Inflammatory macrophage treated with lipopolysaccharide for 1 hour (primary cell): Measurements from ENCODE around the gene PRKCB.
"Not testable (repeated sequence)": the region's sequence is repeated elsewhere in the genome, so short reads cannot be mapped to it uniquely, and the experiment has no call there.

Experiments
- DNase-seq, 2 donors: peaks; one replicate each; pipeline ENCODE4 v3.0.0-alpha.2; 2020 to 2022

PRKCB gene

DNA sequence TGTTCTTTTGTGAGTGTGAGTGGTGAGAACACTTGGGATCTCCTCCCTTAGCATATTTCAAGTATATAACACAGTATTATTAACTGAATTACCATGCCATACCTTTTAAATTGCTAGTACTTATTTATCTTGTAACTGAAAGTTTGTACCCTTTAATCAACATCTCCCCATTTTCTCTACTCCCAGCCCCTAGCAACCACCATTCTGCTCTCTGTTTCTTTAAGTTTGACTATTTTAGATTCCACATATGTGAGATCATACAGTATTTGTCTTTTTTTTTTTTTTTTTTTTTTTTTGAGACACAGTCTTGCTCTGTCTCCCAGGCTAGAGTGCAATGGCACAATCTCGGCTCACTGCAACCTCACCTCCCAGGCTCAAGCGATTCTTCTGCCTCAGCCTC lies 302.8 kb downstream of the PRKCB start:
- DNase-seq, result no peak

DNA sequence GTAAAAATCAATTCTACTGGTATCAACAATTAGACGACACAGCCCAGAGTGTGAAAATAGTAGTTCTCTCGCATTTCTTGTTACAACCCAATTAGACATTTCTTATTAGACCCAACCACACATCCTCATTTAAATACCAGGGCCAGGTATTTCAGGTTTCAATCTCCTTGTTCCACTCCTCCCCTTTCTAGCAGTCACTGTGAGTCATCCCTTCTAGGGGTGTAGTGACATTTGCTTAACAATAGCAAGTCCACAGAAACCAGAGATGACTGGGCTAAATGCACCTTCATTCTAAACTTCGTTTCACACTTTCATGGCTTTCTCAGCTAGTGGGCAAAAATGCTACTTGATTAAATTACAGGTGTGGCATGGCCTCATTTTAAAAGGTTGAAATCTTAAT lies 303.5 kb downstream of the PRKCB start:
- no peak for DNase-seq

DNA sequence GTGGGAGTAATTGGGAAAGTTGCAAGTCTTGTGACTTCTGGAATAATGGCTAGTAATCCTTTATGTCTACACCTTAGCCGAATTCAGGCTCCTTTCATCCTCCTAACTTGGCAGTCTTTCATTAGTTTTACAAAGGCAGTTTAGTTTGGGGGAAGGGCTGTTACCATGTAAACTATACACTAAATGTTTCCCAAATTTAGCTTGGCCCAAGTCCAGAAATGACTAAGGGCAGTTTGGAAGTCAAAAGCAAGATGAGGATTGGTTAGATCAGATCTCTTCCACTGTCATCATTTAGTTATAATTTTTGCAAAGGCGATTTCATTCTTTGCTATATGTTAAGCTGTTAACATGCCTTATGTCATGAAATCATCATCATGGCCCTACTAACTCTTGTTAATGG lies 304.9 kb downstream of the PRKCB start:
- no peak for DNase-seq

GRCh38 chr16:24141466-24141865 lies 305.7 kb downstream of the PRKCB start:
- no peak for DNase-seq

DNA sequence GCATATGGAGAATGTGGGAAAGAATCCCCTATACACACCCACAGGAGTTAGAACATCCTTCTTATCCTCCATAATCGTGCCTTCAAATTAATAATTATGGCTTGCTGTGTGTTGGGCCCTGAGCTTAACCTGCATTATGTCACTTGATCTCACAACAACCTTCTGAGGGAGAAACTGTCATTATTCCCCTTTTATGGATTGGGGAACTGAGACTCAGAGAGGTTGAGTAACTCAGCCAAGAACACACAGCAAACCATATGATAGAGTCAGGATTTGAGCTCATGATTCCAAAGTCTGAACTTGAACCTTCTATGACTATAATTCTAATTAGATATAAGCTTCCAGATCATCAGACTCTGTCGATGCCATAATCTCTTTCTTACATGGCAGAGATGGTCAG lies 306.1 kb downstream of the PRKCB start:
- DNase-seq, result peak in 1 of 2 donors; percentile 5

DNA sequence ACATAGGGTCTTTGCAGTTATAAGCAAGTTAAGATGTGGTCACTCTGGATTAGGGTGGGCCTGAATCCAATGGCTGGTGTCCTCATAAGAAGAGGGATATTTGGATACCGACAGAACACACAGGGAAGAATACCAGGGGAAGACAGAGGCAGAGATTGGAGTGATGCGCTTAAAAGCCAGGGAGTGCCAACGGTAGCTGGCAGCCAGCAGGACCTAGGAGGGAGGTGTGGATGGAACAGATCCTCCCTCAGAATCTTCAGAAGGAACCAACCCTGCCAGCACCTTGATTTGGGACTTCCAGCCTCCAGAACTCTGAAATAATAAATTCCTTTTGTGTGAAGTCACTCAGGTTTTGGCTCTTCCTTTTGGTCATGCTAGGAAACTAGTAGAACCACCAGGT lies 310.1 kb downstream of the PRKCB start:
- DNase-seq, result no peak

DNA sequence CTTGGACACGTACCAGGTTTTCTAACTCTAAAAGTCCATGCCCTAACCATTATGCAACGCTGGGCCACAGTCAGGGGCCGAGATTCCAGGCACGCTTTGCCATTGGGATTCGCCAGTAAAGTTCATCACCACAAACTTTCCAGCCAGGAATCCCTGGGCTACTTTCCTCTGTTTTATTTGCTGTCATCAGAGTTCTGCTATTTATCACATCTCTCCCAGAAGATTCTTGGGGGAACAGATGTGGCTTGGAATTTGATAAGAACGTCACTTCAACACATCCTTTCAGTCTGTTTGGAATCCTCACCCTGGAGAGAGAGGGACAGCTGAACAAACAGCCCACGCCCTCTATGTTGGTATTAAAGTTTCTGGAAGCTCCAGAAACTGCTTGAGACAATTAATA lies 310.7 kb downstream of the PRKCB start:
- DNase-seq, result no peak

GRCh38 chr16:24149102-24149501 lies 313.3 kb downstream of the PRKCB start:
- DNase-seq, result no peak

DNA sequence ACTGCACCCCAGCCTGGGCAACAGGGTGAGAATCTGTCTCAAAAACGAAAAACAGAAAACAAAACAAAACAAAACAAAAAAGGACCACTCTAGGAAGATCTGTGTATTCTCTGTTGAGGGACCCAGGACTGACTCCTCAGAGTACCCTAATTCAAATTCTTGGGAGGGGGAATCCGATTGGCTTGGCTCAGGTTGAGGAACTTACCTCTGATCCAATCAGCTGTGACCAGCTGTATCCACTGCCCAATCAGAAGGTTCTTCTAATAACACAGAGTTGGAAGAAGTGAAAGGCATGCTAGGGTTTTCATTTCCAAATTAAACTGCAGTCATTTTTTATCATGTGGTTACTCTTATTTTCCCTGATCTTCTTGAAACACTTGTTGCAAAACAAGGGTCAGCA lies 314.5 kb downstream of the PRKCB start:
- no peak for DNase-seq

GRCh38 chr16:24151482-24151939 lies 315.7 kb downstream of the PRKCB start:
- DNase-seq, result no peak

DNA sequence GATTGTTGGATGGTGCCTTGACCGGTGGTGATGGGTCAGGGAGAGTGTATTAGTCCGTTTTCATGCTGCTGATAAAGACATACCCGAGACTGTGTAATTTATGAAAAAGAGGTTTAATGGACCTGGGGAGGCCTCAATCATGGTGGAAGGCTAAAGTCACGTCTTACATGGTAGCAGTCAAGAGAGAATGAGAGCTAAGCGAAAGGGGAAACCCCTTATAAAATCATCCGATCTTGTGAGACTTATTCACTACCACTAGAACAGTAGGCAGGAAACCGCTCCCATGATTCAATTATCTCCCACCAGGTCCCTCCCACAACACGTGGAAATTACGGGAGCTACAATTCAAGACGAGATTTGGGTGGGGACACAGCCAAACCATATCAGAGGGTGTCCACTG lies 316.3 kb downstream of the PRKCB start:
- not testable (repeated sequence) for DNase-seq

- DNase-seq, result no peak
Measured at GRCh38 chr16:24152826-24153225, 317.0 kb downstream of the PRKCB start.

DNA sequence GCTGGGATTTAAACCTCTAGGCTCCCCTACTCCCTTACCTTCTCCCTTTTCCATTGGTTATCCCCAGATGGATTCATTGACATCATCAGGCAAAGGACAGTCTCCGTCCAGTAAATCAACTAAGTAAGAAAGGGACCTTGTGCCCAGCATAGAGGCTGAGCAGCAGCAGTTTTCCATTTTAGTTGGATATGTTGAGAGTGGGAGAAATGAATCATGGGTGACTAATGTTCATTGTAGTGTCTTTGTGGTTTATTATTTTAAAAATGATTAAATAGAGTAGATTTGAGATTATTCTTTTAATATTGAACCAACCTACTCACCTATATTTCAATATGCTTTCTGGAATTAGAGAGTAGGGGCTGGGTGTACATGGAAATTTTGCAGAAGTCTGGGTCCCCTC lies 321.0 kb downstream of the PRKCB start:
- DNase-seq, result no peak

GRCh38 chr16:24163935-24164334 lies 328.2 kb downstream of the PRKCB start:
- DNase-seq, result no peak

DNA sequence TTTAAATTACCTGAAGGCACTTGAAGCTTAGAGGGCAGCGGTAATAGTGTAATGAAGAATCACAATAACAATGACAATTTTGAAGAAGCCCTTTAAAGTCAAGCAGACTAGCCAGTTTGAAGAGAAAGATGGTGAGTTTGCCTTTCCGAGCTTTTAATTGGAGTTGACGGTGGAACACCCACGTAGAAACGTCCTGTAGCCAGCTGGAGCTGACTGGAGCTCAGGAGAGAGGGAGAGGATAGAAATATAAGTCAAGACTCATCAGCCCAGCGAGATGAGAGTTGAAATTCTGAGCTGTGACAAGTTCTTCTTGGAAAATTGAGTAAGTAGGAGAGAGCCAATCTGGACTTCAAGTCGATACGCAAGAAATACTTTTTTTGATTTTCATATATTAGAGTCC lies 328.6 kb downstream of the PRKCB start:
- no peak for DNase-seq

DNA sequence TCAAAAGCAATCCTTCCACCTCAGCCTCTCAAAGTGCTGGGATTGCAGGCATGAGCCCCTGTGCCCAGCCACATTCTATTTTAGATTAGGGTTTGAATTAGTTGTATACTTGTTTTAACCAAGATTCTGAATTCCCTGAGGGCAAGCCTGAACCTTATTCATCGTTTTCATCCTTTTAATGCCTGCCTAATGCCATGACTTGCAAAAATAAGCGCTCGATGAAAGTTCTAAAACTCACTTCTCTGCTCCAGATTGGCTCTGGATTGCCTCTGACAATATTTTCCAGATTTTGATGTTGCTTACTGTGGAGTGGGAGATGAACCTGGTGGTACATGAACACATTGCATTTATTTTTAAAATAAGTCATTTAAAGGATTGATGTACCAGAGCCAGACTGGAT lies 329.5 kb downstream of the PRKCB start:
- no peak for DNase-seq

DNA sequence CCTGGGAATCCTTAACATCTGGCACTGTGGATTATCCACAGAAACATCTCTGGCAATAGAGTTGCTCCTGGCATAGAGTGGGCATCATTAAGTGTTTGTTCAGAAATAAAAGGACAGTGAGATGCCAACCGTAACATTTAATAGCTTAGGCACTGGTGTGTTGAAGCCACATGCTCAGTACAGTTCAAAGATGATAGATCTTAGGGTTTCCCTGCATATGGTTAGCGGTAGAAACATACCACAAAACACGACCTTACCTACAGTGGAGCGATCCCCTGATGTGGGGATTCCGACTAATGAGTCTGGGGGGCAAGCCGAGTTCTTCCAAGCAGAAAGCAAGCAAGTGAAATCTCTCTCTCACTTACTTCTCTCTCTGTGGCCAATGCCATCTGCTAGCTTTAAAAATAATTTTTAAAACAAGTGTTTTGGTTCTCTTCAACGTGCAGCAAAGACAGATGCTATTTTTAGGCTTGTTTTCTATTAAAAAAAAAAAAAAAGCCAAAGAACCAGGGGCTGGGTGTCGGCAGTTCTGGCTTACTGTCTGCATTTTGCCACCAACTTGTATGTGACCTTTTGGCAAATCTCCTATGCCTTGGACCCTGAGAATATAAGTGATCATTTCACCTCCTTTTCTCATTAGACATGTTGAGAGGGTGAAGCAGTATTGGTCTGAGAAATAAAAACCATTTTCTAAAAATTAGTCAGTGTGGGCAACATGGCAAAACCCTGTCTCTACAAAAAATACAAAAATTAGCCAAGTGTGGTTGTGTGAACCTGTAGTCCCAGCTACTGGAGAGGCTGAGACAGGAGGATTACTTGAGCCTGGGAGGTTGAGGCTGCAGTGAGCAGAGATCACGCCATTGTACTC lies 331.1 kb downstream of the PRKCB start:
- no peak for DNase-seq

GRCh38 chr16:24168856-24169255 lies 333.1 kb downstream of the PRKCB start:
- no peak for DNase-seq

DNA sequence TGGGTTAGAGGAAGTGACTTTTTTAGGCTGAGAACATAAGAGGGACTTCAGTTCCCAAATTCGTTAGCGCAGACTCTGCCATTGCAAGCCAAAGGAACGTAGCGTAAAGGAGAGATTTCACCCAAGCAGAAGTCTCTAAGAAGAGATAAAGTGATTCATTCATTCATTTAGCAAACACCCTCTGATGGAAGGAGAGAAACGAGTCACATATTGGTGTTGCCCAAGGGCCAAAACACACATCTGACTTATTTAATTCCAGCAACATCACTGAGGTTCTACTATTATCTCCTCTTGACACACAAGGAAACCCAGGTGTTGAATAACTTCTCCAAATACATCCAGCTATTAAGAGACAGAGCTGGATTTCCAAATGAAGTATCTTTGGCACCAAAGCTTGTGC lies 334.6 kb downstream of the PRKCB start:
- no peak for DNase-seq

DNA sequence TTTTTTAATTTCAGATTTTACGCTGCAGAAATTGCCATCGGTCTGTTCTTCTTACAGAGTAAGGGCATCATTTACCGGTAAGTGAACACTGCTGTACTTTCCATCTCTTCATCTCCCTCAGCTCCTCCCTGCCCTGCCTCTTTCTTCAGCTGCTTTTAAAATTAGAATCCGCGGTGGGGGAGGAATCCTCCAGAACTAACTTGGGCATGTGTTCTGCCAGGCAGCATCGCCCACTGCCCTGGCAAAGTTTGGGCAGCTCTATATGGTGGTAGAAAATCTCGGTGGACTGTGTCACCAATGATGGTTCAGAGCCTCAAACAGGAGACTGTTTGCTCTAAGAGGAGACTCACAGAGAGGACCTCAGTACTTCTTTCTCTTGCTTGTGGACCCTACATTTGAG lies 338.7 kb downstream of the PRKCB start:
- DNase-seq, result no peak

DNA sequence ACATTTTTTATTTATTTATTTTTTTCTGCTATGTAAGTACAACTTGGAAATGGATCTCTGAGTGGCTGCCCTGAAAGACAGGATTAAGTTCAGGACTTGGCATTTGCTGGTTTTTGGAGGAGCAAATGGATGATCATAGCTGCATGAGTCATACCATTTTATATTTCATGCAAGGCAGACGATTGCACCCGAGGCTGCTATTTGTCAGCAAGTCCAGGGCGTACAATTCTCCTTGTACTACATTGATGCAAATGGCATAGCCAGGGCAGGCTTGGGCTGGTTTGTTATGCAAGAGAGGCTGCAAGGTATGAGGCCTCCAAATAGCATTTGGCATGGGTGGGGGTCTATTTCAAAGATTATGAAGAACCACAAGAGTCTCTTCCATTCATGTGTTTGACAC lies 339.2 kb downstream of the PRKCB start:
- no peak for DNase-seq

GRCh38 chr16:24178496-24178895 lies 342.7 kb downstream of the PRKCB start:
- no peak for DNase-seq

- DNase-seq, result no peak
Measured at GRCh38 chr16:24180451-24180850, 344.7 kb downstream of the PRKCB start.

DNA sequence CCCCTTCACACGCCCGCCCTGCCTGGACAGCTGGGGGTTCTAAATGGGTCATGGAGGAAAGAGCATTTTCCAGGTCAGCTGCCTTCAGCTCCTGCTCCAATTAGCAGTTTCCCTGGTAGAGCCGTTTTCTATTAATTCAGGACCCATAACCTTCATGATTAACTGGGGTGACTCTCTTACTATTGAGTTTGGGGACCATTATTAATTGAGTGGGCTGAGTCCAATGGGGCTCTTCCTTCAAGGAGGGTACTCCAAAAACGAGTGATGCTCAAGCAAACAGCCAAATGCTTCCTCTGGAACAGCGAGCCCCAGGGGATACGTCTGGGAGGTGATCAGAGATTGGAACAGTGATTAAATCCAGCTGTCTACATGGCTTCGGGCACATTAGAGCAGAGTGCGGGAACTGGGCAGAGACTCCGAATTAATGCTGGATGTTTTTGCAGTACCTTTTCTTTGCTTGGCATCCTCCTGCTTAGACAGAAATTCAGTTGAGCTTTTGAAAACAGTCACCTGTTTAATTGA lies 352.3 kb downstream of the PRKCB start:
- no peak for DNase-seq
